ENCODE measurements around the gene TBCB.
"Not testable (repeated sequence)": the region's sequence is repeated elsewhere in the genome, so short reads cannot be mapped to it uniquely, and the experiment has no call there.

GRCh38 chr19:36131221-36131620 is 16.0 kb downstream of the TBCB start:
- not testable (repeated sequence) for TF ChIP-seq CTCF, POLR2A, POLR2AphosphoS5 (IDR thresholded peaks at IDR 0.05)
